ENCODE measurements around the gene CHMP2A.

Gene CHMP2A

DNA sequence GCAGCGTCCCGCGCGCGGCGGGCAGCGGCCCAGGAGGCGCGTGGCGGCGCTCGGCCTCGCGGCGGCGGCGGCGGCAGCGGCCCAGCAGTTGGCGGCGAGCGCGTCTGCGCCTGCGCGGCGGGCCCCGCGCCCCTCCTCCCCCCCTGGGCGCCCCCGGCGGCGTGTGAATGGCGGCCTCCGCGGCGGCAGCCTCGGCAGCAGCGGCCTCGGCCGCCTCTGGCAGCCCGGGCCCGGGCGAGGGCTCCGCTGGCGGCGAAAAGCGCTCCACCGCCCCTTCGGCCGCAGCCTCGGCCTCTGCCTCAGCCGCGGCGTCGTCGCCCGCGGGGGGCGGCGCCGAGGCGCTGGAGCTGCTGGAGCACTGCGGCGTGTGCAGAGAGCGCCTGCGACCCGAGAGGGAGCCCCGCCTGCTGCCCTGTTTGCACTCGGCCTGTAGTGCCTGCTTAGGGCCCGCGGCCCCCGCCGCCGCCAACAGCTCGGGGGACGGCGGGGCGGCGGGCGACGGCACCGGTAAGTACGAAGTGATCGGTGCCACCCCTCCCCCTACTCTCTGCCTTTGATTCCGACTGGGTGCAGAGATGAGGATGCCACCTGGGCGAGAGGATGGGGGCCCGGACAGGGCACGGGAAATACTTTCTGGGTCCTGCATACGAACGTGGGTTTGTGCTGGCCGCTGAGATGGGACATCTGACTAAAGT is 10.2 kb downstream of the CHMP2A start (continued):
- TF ChIP-seq, protein P1, sequence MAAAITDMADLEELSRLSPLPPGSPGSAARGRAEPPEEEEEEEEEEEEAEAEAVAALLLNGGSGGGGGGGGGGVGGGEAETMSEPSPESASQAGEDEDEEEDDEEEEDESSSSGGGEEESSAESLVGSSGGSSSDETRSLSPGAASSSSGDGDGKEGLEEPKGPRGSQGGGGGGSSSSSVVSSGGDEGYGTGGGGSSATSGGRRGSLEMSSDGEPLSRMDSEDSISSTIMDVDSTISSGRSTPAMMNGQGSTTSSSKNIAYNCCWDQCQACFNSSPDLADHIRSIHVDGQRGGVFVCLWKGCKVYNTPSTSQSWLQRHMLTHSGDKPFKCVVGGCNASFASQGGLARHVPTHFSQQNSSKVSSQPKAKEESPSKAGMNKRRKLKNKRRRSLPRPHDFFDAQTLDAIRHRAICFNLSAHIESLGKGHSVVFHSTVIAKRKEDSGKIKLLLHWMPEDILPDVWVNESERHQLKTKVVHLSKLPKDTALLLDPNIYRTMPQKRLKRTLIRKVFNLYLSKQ (tag by site-specific recombination; IDR thresholded peaks at IDR 0.05; ENCODE audit: borderline replicate concordance) = no peak
- no peak for TF ChIP-seq ZNF16 (tag by site-specific recombination; IDR thresholded peaks at IDR 0.05; ENCODE audit: low read depth)
- TF ChIP-seq, protein P2, sequence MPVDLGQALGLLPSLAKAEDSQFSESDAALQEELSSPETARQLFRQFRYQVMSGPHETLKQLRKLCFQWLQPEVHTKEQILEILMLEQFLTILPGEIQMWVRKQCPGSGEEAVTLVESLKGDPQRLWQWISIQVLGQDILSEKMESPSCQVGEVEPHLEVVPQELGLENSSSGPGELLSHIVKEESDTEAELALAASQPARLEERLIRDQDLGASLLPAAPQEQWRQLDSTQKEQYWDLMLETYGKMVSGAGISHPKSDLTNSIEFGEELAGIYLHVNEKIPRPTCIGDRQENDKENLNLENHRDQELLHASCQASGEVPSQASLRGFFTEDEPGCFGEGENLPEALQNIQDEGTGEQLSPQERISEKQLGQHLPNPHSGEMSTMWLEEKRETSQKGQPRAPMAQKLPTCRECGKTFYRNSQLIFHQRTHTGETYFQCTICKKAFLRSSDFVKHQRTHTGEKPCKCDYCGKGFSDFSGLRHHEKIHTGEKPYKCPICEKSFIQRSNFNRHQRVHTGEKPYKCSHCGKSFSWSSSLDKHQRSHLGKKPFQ (tag by site-specific recombination; IDR thresholded peaks at IDR 0.05) = no peak
- TF ChIP-seq, protein P3, sequence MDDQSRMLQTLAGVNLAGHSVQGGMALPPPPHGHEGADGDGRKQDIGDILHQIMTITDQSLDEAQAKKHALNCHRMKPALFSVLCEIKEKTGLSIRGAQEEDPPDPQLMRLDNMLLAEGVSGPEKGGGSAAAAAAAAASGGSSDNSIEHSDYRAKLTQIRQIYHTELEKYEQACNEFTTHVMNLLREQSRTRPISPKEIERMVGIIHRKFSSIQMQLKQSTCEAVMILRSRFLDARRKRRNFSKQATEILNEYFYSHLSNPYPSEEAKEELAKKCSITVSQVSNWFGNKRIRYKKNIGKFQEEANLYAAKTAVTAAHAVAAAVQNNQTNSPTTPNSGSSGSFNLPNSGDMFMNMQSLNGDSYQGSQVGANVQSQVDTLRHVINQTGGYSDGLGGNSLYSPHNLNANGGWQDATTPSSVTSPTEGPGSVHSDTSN (CRISPR knock-in tag; IDR thresholded peaks at IDR 0.05) = 0 out of 2 replicates have a peak, but pooled peaks have one; percentile 2
- TF ChIP-seq ZNF37A (tag by site-specific recombination; IDR thresholded peaks at IDR 0.05) = no peak
- TF ChIP-seq ZNF626 (tag by site-specific recombination; IDR thresholded peaks at IDR 0.05) = no peak
- TF ChIP-seq ZXDB (tag by site-specific recombination; IDR thresholded peaks at IDR 0.05) = 0 out of 2 replicates have a peak, but pooled peaks have one; percentile 19
- TF ChIP-seq, protein P4, sequence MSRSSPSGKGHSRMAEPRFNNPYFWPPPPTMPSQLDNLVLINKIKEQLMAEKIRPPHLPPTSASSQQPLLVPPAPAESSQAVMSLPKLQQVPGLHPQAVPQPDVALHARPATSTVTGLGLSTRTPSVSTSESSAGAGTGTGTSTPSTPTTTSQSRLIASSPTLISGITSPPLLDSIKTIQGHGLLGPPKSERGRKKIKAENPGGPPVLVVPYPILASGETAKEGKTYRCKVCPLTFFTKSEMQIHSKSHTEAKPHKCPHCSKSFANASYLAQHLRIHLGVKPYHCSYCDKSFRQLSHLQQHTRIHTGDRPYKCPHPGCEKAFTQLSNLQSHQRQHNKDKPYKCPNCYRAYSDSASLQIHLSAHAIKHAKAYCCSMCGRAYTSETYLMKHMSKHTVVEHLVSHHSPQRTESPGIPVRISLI (tag by site-specific recombination; IDR thresholded peaks at IDR 0.05) = no peak
- no peak for TF ChIP-seq SALL2 (tag by site-specific recombination; IDR thresholded peaks at IDR 0.05; ENCODE audit: borderline replicate concordance)
- no peak for TF ChIP-seq ZNF658 (tag by site-specific recombination; IDR thresholded peaks at IDR 0.05)
- TF ChIP-seq OVOL3 (tag by site-specific recombination; IDR thresholded peaks at IDR 0.05) = no peak
- TF ChIP-seq ZNF514 (tag by site-specific recombination; IDR thresholded peaks at IDR 0.05) = no peak
- TF ChIP-seq, protein P5, sequence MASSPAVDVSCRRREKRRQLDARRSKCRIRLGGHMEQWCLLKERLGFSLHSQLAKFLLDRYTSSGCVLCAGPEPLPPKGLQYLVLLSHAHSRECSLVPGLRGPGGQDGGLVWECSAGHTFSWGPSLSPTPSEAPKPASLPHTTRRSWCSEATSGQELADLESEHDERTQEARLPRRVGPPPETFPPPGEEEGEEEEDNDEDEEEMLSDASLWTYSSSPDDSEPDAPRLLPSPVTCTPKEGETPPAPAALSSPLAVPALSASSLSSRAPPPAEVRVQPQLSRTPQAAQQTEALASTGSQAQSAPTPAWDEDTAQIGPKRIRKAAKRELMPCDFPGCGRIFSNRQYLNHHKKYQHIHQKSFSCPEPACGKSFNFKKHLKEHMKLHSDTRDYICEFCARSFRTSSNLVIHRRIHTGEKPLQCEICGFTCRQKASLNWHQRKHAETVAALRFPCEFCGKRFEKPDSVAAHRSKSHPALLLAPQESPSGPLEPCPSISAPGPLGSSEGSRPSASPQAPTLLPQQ (tag by site-specific recombination; IDR thresholded peaks at IDR 0.05) = no peak
- no peak for TF ChIP-seq ZNF174 (tag by site-specific recombination; IDR thresholded peaks at IDR 0.05)
- TF ChIP-seq ZNF837 (tag by site-specific recombination; IDR thresholded peaks at IDR 0.05) = no peak
- no peak for TF ChIP-seq ZSCAN30 (tag by site-specific recombination; IDR thresholded peaks at IDR 0.05)
- no peak for TF ChIP-seq ZBTB1 (tag by site-specific recombination; IDR thresholded peaks at IDR 0.05)

DNA sequence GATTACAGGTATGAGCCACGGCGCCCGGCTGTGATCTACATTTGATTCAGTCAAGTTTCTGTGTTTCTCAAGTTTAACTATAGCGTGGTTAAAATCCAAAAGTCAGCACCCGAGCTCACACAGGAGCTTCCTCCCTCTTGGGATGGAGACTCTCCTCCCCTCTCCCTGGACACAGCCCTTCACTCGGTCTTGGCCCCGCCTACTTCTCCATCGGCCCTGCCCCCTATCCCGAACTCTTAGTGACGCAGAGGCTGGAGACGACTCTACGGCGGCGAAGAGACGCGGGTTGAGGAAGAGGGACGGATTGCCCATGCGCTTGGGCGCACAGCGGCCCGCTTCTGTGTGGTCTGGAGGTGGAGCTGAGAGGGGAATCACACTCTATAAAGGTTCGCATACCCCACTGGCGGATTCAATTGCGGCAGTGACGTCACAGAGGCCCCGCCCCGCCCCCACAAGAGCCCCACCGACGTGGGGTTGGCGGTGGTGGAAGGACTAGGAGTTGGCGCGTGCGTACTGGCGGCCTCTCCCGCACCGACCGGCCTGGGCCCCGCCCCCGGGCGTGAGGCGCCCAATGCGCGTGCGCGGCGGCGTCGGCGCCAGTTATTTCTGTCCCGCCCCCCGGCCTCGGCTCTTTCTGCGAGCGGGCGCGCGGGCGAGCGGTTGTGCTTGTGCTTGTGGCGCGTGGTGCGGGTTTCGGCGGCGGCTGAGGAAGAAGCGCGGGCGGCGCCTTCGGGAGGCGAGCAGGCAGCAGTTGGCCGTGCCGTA is 10.9 kb downstream of the CHMP2A start, which contains the start of gene TRIM28:
TSS of gene TRIM28 (plus strand) at position 239 of the 765 bp plus-strand sequence. CDS start 694 bp downstream, outside the sequence.
- ChIA-PET CTCF (interaction anchor here (0.7 to 1.9 kb wide), 5 partner anchors 11 to 362 kb away, joined by 3 to 19 read pairs (median 6); partner anchors contain the start of genes CHMP2A and ZBTB45), POLR2A (interaction anchor here (0.6 to 4.4 kb wide), 36 partner anchors 9 to 1117 kb away, joined by 3 to 128 read pairs (median 5); partner anchors contain the start of genes CHMP2A, MZF1, RPS5 and SLC27A5)
- Histone ChIP-seq H3K9me3 (ENCODE audit: control insufficient read depth, insufficient read depth, low read depth, low read length) (no peaks in the 10 kb centered on the region), H3K4me3 (ENCODE audit: low read depth, low read length) (peak within 1 kb of the TSS; percentile 67), H3K36me3 (ENCODE audit: control insufficient read depth in 2 of 2, insufficient read depth in 1 of 2, low read length in 2 of 2) (peaks cover 17 to 41% of the 10 kb centered on the region in 2 experiments; a peak in 2 of 3 replicates), H3K4me1 (ENCODE audit: control insufficient read depth, insufficient read depth, low read length) (peaks cover 13% of the 10 kb centered on the region), H3K27ac (ENCODE audit: extremely low read depth, low read depth, low read length) (peak within 1 kb of the TSS; percentile 99)
- TF ChIP-seq ZFP37 (tag by site-specific recombination; IDR thresholded peaks at IDR 0.05) = peak; percentile 9; the same call in 1 of the 2 replicates
- TF ChIP-seq ZNF112 (tag by site-specific recombination; IDR thresholded peaks at IDR 0.05) = no peak
- no peak for TF ChIP-seq BCL11A (tag by site-specific recombination; IDR thresholded peaks at IDR 0.05; ENCODE audit: low read depth)
- TF ChIP-seq ZNF600 (tag by site-specific recombination; IDR thresholded peaks at IDR 0.05) = peak; percentile 35; the same call in 1 of the 2 replicates
- peak; percentile 81 for TF ChIP-seq GLIS1 (tag by site-specific recombination; IDR thresholded peaks at IDR 0.05)
- TF ChIP-seq, protein P6, sequence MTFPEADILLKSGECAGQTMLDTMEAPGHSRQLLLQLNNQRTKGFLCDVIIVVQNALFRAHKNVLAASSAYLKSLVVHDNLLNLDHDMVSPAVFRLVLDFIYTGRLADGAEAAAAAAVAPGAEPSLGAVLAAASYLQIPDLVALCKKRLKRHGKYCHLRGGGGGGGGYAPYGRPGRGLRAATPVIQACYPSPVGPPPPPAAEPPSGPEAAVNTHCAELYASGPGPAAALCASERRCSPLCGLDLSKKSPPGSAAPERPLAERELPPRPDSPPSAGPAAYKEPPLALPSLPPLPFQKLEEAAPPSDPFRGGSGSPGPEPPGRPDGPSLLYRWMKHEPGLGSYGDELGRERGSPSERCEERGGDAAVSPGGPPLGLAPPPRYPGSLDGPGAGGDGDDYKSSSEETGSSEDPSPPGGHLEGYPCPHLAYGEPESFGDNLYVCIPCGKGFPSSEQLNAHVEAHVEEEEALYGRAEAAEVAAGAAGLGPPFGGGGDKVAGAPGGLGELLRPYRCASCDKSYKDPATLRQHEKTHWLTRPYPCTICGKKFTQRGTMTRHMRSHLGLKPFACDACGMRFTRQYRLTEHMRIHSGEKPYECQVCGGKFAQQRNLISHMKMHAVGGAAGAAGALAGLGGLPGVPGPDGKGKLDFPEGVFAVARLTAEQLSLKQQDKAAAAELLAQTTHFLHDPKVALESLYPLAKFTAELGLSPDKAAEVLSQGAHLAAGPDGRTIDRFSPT (tag by site-specific recombination; IDR thresholded peaks at IDR 0.05) = peak; percentile 94
- peak; percentile 80 for TF ChIP-seq SP3 (tag by site-specific recombination; IDR thresholded peaks at IDR 0.05)
- no peak for TF ChIP-seq YY2 (tag by site-specific recombination; IDR thresholded peaks at IDR 0.05)
- TF ChIP-seq KLF7 (tag by site-specific recombination; IDR thresholded peaks at IDR 0.05; ENCODE audit: borderline replicate concordance) = 0 out of 2 replicates have a peak, but pooled peaks have one; percentile 9
